ENCODE measurements around the gene CNNM2. TPM values are rescaled to one million over a fixed set of nuclear protein-coding genes. Genes with fewer than 3 reads are reported as not detected.

The CNNM2 gene
- polyA plus RNA-seq, 2 donors = 0.88 to 1.1 TPM

GRCh38 chr10:103042129-103042528 is 124.0 kb downstream of the CNNM2 start:
- Histone ChIP-seq H3K4me1 (ENCODE audit: control insufficient read depth in 2 of 2, insufficient read depth in 2 of 2, low read length in 1 of 2) (no peaks in the 10 kb centered on the region), H3K27ac (ENCODE audit: low read depth in 2 of 2, low read length in 1 of 2) (no peak overlapping the region), H3K27me3 (ENCODE audit: control insufficient read depth in 1 of 2, insufficient read depth in 2 of 2, low read length in 2 of 2) (no peaks in the 10 kb centered on the region), H3K4me3 (ENCODE audit: low read depth in 1 of 2, low read length in 2 of 2) (no peak overlapping the region), H3K9me3 (ENCODE audit: control insufficient read depth in 2 of 2, insufficient read depth in 1 of 2, low read depth in 1 of 2, low read length in 1 of 2) (no peaks in the 10 kb centered on the region), H3K36me3 (ENCODE audit: control insufficient read depth in 2 of 2, insufficient read depth in 2 of 2, low read length in 1 of 2) (no peaks in the 10 kb centered on the region)
- WGBS, 2 donors = 60 to 85% methylated on average over 5 of the region's 5 CpGs

DNA sequence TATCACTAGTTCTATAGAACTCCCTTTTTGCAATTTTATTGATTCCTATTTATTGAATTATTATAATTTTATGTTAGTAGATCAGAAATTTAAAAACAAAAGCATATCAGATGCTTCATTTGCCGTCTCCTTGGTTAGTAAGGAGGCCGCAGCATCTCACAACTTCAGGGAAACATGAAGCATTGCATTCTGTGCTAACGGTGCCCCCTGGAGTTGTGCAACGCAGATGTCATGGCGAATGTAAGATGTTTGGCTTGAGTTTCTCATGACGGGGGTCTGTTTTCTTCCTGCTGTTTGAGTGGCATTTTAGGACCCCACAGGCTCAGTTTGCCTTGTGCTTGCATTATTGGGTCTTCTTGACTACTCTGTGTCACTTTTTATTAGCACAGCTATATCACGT is 124.8 kb downstream of the CNNM2 start:
- no peaks in the 10 kb centered on the region for H3K36me3 ChIP-seq (ENCODE audit: control insufficient read depth in 2 of 2, insufficient read depth in 2 of 2, low read length in 1 of 2)
- no peak overlapping the region for H3K27ac ChIP-seq (ENCODE audit: low read depth in 2 of 2, low read length in 1 of 2)
- WGBS, 2 donors = 93% methylated on average over 7 of the region's 7 CpGs
- H3K27me3 ChIP-seq (ENCODE audit: control insufficient read depth in 1 of 2, insufficient read depth in 2 of 2, low read length in 2 of 2) = no peaks in the 10 kb centered on the region
- no peaks in the 10 kb centered on the region for H3K9me3 ChIP-seq (ENCODE audit: control insufficient read depth in 2 of 2, insufficient read depth in 1 of 2, low read depth in 1 of 2, low read length in 1 of 2)
- no peaks in the 10 kb centered on the region for H3K4me1 ChIP-seq (ENCODE audit: control insufficient read depth in 2 of 2, insufficient read depth in 2 of 2, low read length in 1 of 2)
- H3K4me3 ChIP-seq (ENCODE audit: low read depth in 1 of 2, low read length in 2 of 2) = no peak overlapping the region

GRCh38 chr10:103044942-103045489 is 126.9 kb downstream of the CNNM2 start:
- H3K27ac ChIP-seq (ENCODE audit: low read depth in 2 of 2, low read length in 1 of 2) = peak overlapping the region in 1 of 2 donors; percentile 50

DNA sequence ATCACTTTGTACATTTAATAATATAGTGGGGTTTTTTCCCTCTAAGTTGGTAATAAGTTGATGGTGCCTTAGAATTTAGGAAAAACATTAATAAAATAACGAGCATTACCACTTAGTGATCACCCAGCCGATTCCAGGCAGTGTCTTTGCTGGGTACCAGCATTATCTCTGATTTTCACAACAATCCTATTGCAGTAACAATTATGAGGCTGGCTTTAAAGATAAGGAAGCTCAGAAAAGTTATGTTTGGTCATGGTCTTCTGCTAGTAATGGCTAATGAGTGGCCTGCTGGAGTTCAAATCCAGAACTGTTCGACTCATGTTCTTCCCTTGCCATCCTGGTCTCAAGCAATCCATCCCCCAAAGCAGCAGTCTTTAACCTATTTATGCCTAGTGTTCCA is 127.9 kb downstream of the CNNM2 start:
- no peaks in the 10 kb centered on the region for H3K27me3 ChIP-seq (ENCODE audit: control insufficient read depth in 1 of 2, insufficient read depth in 2 of 2, low read length in 2 of 2)
- WGBS, 2 donors = 89 to 93% methylated on average over 3 of the region's 3 CpGs
- no peaks in the 10 kb centered on the region for H3K4me1 ChIP-seq (ENCODE audit: control insufficient read depth in 2 of 2, insufficient read depth in 2 of 2, low read length in 1 of 2)
- no peak overlapping the region for H3K4me3 ChIP-seq (ENCODE audit: low read depth in 1 of 2, low read length in 2 of 2)
- no peaks in the 10 kb centered on the region for H3K9me3 ChIP-seq (ENCODE audit: control insufficient read depth in 2 of 2, insufficient read depth in 1 of 2, low read depth in 1 of 2, low read length in 1 of 2)
- no peaks in the 10 kb centered on the region for H3K36me3 ChIP-seq (ENCODE audit: control insufficient read depth in 2 of 2, insufficient read depth in 2 of 2, low read length in 1 of 2)
- H3K27ac ChIP-seq (ENCODE audit: low read depth in 2 of 2, low read length in 1 of 2) = no peak overlapping the region

More at GRCh38 chr10:103044942-103045489, 126.9 kb downstream of the CNNM2 start:
- Histone ChIP-seq H3K36me3 (ENCODE audit: control insufficient read depth in 2 of 2, insufficient read depth in 2 of 2, low read length in 1 of 2) (no peaks in the 10 kb centered on the region), H3K4me1 (ENCODE audit: control insufficient read depth in 2 of 2, insufficient read depth in 2 of 2, low read length in 1 of 2) (no peaks in the 10 kb centered on the region), H3K4me3 (ENCODE audit: low read depth in 1 of 2, low read length in 2 of 2) (no peak overlapping the region), H3K9me3 (ENCODE audit: control insufficient read depth in 2 of 2, insufficient read depth in 1 of 2, low read depth in 1 of 2, low read length in 1 of 2) (no peaks in the 10 kb centered on the region), H3K27me3 (ENCODE audit: control insufficient read depth in 1 of 2, insufficient read depth in 2 of 2, low read length in 2 of 2) (no peaks in the 10 kb centered on the region)
- WGBS, 2 donors = 65 to 66% methylated on average over 8 of the region's 8 CpGs

DNA sequence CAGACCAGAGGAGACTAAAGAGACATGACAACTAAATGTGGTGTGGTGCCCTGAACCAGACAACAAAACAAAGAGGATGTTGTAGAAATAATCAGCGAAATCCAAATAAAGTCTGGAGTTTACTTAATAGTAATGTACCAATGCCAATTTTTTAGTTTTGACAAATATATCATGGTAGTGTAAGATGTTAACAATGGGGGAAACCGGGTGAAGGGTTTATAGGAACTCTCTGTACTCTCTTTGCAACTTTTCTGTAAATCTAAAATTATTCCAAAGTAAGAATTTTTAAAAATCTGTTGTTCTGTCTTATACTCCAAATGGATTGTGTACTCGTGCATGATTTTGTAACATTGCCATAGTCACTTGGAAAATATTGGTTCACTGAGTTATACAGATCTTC is 129.3 kb downstream of the CNNM2 start:
- H3K27ac ChIP-seq (ENCODE audit: low read depth in 2 of 2, low read length in 1 of 2) = no peak overlapping the region
- no peak overlapping the region for H3K4me3 ChIP-seq (ENCODE audit: low read depth in 1 of 2, low read length in 2 of 2)
- no peaks in the 10 kb centered on the region for H3K27me3 ChIP-seq (ENCODE audit: control insufficient read depth in 1 of 2, insufficient read depth in 2 of 2, low read length in 2 of 2)
- H3K4me1 ChIP-seq (ENCODE audit: control insufficient read depth in 2 of 2, insufficient read depth in 2 of 2, low read length in 1 of 2) = no peaks in the 10 kb centered on the region
- H3K9me3 ChIP-seq (ENCODE audit: control insufficient read depth in 2 of 2, insufficient read depth in 1 of 2, low read depth in 1 of 2, low read length in 1 of 2) = no peaks in the 10 kb centered on the region
- H3K36me3 ChIP-seq (ENCODE audit: control insufficient read depth in 2 of 2, insufficient read depth in 2 of 2, low read length in 1 of 2) = no peaks in the 10 kb centered on the region
- WGBS, 2 donors = 88 to 91% methylated on average over 3 of the region's 3 CpGs

DNA sequence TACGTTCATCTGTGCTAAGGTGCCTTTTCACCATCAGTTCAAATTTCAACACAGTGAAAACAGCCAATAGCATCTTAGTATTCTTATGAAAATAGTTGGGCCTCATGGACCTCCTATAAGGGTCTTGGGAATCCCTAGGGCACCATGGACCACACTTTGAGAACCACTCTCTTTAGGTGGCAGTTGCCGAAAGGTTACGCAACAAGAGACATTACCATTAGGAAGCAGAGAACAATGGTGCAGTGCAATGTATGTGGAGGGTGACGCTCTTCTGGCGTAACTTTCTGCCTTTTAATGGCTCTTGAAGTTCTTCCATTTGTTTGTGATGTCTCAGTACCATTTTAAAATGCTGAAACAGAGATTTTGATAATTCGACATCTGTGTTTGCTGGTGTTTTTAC is 131.1 kb downstream of the CNNM2 start:
- no peaks in the 10 kb centered on the region for H3K9me3 ChIP-seq (ENCODE audit: control insufficient read depth in 2 of 2, insufficient read depth in 1 of 2, low read depth in 1 of 2, low read length in 1 of 2)
- H3K27me3 ChIP-seq (ENCODE audit: control insufficient read depth in 1 of 2, insufficient read depth in 2 of 2, low read length in 2 of 2) = no peaks in the 10 kb centered on the region
- H3K27ac ChIP-seq (ENCODE audit: low read depth in 2 of 2, low read length in 1 of 2) = no peak overlapping the region
- 94 to 97% methylated on average over 6 of the region's 6 CpGs for WGBS, 2 donors
- no peaks in the 10 kb centered on the region for H3K36me3 ChIP-seq (ENCODE audit: control insufficient read depth in 2 of 2, insufficient read depth in 2 of 2, low read length in 1 of 2)
- peaks cover 0 to 2% of the 10 kb centered on the region in 2 donors for H3K4me1 ChIP-seq (ENCODE audit: control insufficient read depth in 2 of 2, insufficient read depth in 2 of 2, low read length in 1 of 2)
- H3K4me3 ChIP-seq (ENCODE audit: low read depth in 1 of 2, low read length in 2 of 2) = no peak overlapping the region

DNA sequence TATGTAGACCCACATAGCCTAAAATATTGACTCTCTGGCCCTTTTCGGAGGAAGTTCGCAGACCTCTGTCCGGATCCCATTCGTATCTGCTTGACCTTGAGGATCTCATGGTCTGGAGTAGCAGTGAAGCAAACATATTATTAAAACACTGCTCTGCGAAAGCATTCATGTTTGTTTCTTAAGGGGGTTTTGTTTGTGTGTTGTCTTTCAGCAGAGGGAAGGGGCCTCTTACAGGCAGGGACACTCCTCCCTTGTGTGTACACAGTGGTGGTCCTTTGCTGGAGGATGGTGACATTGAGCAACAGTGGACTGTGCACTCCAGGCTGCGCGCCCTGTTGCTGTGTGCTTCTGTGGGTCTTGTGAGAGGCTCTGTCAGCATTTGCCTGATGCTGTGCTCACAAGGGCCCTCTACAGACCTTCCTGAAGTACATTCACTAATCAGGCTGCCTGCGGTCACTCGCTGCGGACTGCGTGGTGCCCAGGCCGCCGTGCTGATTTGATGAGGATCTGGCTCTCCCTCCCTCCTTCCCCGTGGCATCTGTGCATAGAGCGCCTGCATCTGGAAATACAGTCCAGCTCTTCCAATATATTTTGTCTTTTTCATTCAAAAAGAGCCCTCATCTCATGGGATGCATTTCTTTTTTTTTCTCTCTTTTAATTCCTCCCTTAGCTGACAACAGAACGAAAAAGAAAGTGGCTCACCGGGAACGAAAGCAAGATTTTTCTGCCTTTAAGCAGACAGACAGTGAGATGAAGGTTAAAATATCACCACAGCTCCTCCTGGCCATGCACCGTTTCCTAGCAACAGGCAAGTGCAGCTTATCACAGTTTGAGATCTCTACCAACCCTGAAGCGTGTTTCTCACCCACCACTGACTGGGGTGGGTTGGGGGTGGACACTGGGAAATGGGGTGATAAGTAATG is 135.8 kb downstream of the CNNM2 start:
- Histone ChIP-seq H3K4me3 (ENCODE audit: low read depth in 1 of 2, low read length in 2 of 2) (no peak overlapping the region), H3K36me3 (ENCODE audit: control insufficient read depth in 2 of 2, insufficient read depth in 2 of 2, low read length in 1 of 2) (peaks cover 0 to 2% of the 10 kb centered on the region in 2 donors), H3K4me1 (ENCODE audit: control insufficient read depth in 2 of 2, insufficient read depth in 2 of 2, low read length in 1 of 2) (peaks cover 0 to 2% of the 10 kb centered on the region in 2 donors), H3K27me3 (ENCODE audit: control insufficient read depth in 1 of 2, insufficient read depth in 2 of 2, low read length in 2 of 2) (no peaks in the 10 kb centered on the region), H3K9me3 (ENCODE audit: control insufficient read depth in 2 of 2, insufficient read depth in 1 of 2, low read depth in 1 of 2, low read length in 1 of 2) (no peaks in the 10 kb centered on the region), H3K27ac (ENCODE audit: low read depth in 2 of 2, low read length in 1 of 2) (no peak overlapping the region)
- WGBS, 2 donors = 50 to 55% methylated on average over 20 of the region's 20 CpGs

DNA sequence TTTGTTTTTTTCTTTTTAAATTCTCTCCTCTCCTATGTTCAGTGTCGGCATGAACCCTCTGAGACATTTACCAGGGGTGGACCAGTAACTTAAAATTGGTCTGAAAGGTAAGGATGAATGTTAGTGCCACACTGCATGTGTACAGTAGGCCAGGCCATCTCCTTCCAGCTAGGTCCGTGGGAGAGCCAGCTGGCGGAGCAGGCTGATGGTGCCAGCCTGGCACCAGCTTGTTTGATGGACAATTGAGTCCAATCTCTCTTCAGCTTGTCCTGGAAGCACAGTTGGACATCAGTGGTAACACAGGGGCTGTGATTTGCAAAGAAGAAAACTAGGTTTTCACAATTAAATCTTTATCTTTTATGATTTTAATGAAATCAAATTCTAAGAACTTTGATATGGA is 136.5 kb downstream of the CNNM2 start:
- Histone ChIP-seq H3K27ac (ENCODE audit: low read depth in 2 of 2, low read length in 1 of 2) (no peak overlapping the region), H3K27me3 (ENCODE audit: control insufficient read depth in 1 of 2, insufficient read depth in 2 of 2, low read length in 2 of 2) (no peaks in the 10 kb centered on the region), H3K36me3 (ENCODE audit: control insufficient read depth in 2 of 2, insufficient read depth in 2 of 2, low read length in 1 of 2) (peaks cover 0 to 2% of the 10 kb centered on the region in 2 donors), H3K4me3 (ENCODE audit: low read depth in 1 of 2, low read length in 2 of 2) (no peak overlapping the region), H3K9me3 (ENCODE audit: control insufficient read depth in 2 of 2, insufficient read depth in 1 of 2, low read depth in 1 of 2, low read length in 1 of 2) (no peaks in the 10 kb centered on the region), H3K4me1 (ENCODE audit: control insufficient read depth in 2 of 2, insufficient read depth in 2 of 2, low read length in 1 of 2) (peaks cover 0 to 2% of the 10 kb centered on the region in 2 donors)
- 81 to 84% methylated on average over 3 of the region's 3 CpGs for WGBS, 2 donors

DNA sequence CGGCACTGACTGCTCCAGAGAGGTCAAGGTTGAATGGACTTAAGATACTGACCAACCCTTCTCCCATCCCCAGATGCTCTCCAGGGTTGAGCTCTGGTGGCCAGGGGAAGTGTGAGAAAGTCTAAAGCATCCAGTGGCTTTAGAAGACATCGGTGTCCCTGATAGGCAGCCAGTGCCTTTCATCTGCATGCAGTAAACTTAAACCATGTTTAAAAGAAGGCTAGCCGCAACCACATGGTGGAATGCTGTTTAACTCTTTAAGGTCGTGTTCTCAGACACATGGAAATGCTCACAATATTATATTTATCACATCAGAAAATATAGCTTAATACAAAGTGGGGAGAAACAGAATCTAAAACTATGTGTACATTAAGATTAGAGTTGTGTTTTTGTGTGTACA is 137.0 kb downstream of the CNNM2 start:
- Histone ChIP-seq H3K27ac (ENCODE audit: low read depth in 2 of 2, low read length in 1 of 2) (no peak overlapping the region), H3K9me3 (ENCODE audit: control insufficient read depth in 2 of 2, insufficient read depth in 1 of 2, low read depth in 1 of 2, low read length in 1 of 2) (no peaks in the 10 kb centered on the region)

More for the DNA sequence above, 137.0 kb downstream of the CNNM2 start:
- H3K4me3 ChIP-seq (ENCODE audit: low read depth in 1 of 2, low read length in 2 of 2) = no peak overlapping the region
- H3K4me1 ChIP-seq (ENCODE audit: control insufficient read depth in 2 of 2, insufficient read depth in 2 of 2, low read length in 1 of 2) = peaks cover 0 to 2% of the 10 kb centered on the region in 2 donors
- H3K27me3 ChIP-seq (ENCODE audit: control insufficient read depth in 1 of 2, insufficient read depth in 2 of 2, low read length in 2 of 2) = no peaks in the 10 kb centered on the region
- peaks cover 0 to 2% of the 10 kb centered on the region in 2 donors for H3K36me3 ChIP-seq (ENCODE audit: control insufficient read depth in 2 of 2, insufficient read depth in 2 of 2, low read length in 1 of 2)
- WGBS, 2 donors = 61 to 67% methylated on average over 4 of the region's 4 CpGs

Data from esophagus (tissue), 2 donors.